Brain microvascular endothelial cell (primary cell): ENCODE measurements around the gene CAVIN1.

Experiments used
- DNase-seq: peaks from one replicate; pipeline ENCODE4 v3.0.0-alpha.2; 2020
- H3K27ac ChIP-seq: fragments of 250-450 bp; sonication (Bioruptor Pico); 2 replicates; pipeline ENCODE4 v1.5.1; 2020; ENCODE audit warnings: mild to moderate bottlenecking, moderate library complexity
- H3K27me3 ChIP-seq: fragments of 250-450 bp; sonication (Bioruptor Pico); replicated peaks from 2 replicates; pipeline ENCODE4 v1.5.1; 2020; ENCODE audit warnings: mild to moderate bottlenecking
- H3K36me3 ChIP-seq: fragments of 250-450 bp; sonication (Bioruptor Pico); replicated peaks from 2 replicates; pipeline ENCODE4 v1.5.1; 2020; ENCODE audit warnings: mild to moderate bottlenecking
- H3K4me3 ChIP-seq: 2 replicates; pipeline ENCODE4 v1.5.1; 2011; ENCODE audit warnings: low read depth, mild to moderate bottlenecking, control low read depth, low read length, moderate library complexity
- in situ Hi-C: cut with HindIII; loops from 2 replicates; pipeline ENCODE4 v1.10.0; 2017; ENCODE audit warnings: low sequenced_read_pairs, low pct_ligation_motif_present
- TF ChIP-seq, protein P1 (sequence below): IDR thresholded peaks from 2 replicates; pipeline ENCODE4 v1.5.1; 2011; ENCODE audit warnings: low read depth, mild to moderate bottlenecking, moderate library complexity, low read length, control low read depth, inconsistent platforms; ENCODE audit errors: missing control alignments

CAVIN1 gene

DNA sequence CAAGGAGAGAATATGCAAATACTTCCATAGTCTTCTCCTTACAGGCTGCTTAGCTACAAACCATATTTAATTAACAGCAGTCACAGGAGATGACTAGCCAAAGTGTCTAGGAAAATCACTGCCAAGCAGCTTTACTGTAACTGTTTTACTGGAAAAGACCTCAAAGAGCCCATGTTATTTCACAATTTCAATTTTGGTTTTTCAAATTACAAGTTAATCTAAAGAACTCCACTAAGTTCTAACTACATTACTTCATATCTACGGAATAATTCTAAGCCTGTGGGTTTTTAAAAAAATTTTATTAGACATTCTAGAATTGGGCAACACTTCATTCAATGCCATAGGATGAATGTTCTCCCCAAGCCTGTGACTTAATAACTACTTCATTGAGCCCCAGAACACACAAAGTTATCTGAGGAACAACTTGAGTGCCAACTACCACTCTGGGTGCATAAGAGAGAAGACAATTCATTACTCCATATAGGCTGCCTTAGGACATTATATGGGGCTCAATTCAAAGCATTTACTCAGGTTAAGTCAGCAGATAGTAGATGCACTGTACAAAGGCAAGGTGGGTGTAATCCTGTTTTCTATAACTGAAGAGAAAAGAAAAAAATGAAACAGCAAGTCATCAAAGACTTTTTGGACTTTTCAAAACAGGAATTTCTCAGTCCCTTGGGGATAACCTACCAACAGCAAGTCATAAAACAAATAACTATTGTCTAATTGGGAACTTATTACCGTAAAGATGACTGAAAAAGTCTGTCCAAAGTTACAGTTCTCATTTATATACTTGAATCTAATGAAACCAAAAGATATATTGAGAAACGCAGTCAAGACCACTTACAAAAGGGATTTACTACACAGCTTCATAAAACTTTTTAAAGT lies 67.9 kb downstream of the CAVIN1 start:
- Histone ChIP-seq H3K27me3 (no peaks in the 10 kb centered on the region), H3K27ac (no peak overlapping the region), H3K4me3 (no peak overlapping the region), H3K36me3 (no peaks in the 10 kb centered on the region)
- in situ Hi-C loops = no loop called here
- no peak for DNase-seq
- TF ChIP-seq, protein P1, sequence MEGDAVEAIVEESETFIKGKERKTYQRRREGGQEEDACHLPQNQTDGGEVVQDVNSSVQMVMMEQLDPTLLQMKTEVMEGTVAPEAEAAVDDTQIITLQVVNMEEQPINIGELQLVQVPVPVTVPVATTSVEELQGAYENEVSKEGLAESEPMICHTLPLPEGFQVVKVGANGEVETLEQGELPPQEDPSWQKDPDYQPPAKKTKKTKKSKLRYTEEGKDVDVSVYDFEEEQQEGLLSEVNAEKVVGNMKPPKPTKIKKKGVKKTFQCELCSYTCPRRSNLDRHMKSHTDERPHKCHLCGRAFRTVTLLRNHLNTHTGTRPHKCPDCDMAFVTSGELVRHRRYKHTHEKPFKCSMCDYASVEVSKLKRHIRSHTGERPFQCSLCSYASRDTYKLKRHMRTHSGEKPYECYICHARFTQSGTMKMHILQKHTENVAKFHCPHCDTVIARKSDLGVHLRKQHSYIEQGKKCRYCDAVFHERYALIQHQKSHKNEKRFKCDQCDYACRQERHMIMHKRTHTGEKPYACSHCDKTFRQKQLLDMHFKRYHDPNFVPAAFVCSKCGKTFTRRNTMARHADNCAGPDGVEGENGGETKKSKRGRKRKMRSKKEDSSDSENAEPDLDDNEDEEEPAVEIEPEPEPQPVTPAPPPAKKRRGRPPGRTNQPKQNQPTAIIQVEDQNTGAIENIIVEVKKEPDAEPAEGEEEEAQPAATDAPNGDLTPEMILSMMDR = no peak
